Caco-2 (cell line): ENCODE measurements around the gene LSMEM2. TPM values are rescaled to one million over a fixed set of nuclear protein-coding genes. Genes with fewer than 3 reads are reported as not detected.
A peak's percentile ranks its signal among the peaks of the same experiment; 100 is the strongest.

ENCODE experiments used
- BruUV-seq: library from RNA; stranded (reverse); fragments of 400-500 nt; replicated peaks from 2 replicates; lab custom pipeline; 2021; lab: Mats Ljungman, UMichigan
- CTCF ChIA-PET: fragments of 300-600 bp; sonication (Branson Sonifier 250); formaldehyde crosslinking; loops from one replicate; lab custom pipeline; 2022; ENCODE audit warnings: antibody characterized with exemption; lab: Charles Lee
- POLR2A ChIA-PET: fragments of 300-600 bp; sonication (Branson Sonifier 250); formaldehyde crosslinking; loops from one replicate; lab custom pipeline; 2022; ENCODE audit warnings: antibody characterized with exemption; lab: Charles Lee
- DNase-seq, 2 experiments: peaks; one replicate each; pipeline versions ENCODE4 v3.0.0 to v3.0.0-alpha.2; 2020 to 2022
- H3K27me3 ChIP-seq: replicated peaks from 2 replicates; pipeline ENCODE4 v1.6.0; 2011; ENCODE audit warnings: low read length; ENCODE audit not compliant: control insufficient read depth, insufficient read depth
- H3K36me3 ChIP-seq: 2 replicates; pipeline ENCODE4 v1.5.1; 2011; ENCODE audit warnings: low read length; ENCODE audit not compliant: control insufficient read depth, insufficient read depth
- H3K4me1 ChIP-seq: fragments of 250-450 bp; sonication (Bioruptor Pico); 2 replicates; pipeline ENCODE4 v1.5.1; 2020; ENCODE audit warnings: mild to moderate bottlenecking
- H3K4me3 ChIP-seq: 2 replicates; pipeline ENCODE4 v1.5.1; 2011; ENCODE audit warnings: low read depth, mild to moderate bottlenecking, control low read depth, low read length
- H3K9me3 ChIP-seq: fragments of 250-450 bp; sonication (Bioruptor Pico); 2 replicates; pipeline ENCODE4 v1.5.1; 2020; ENCODE audit warnings: mild to moderate bottlenecking, moderate library complexity
- H3K27ac Mint-ChIP-seq: one replicate; pipeline ENCODE4 v1.8.0; 2022; ENCODE audit warnings: mixed read lengths; ENCODE audit not compliant: unreplicated experiment
- H3K27me3 Mint-ChIP-seq: one replicate; pipeline ENCODE4 v1.8.0; 2022; ENCODE audit warnings: mixed read lengths; ENCODE audit not compliant: insufficient read depth, unreplicated experiment
- H3K36me3 Mint-ChIP-seq: one replicate; pipeline ENCODE4 v1.8.0; 2022; ENCODE audit warnings: mild to moderate bottlenecking, mixed read lengths; ENCODE audit not compliant: insufficient read depth, unreplicated experiment
- H3K4me1 Mint-ChIP-seq: one replicate; pipeline ENCODE4 v1.8.0; 2022; ENCODE audit warnings: low read depth, mixed read lengths; ENCODE audit not compliant: unreplicated experiment
- H3K4me3 Mint-ChIP-seq: one replicate; pipeline ENCODE4 v1.8.0; 2022; ENCODE audit warnings: mild to moderate bottlenecking, moderate library complexity, mixed read lengths; ENCODE audit not compliant: unreplicated experiment
- H3K9me3 Mint-ChIP-seq: one replicate; pipeline ENCODE4 v1.8.0; 2022; ENCODE audit warnings: mixed read lengths; ENCODE audit not compliant: unreplicated experiment
- CTCF ChIP-seq, 2 experiments: fragments of 200-600 bp in 1 of 2; IDR thresholded peaks; 1 replicate in 1 of 2; 2 replicates in 1 of 2; pipeline versions ENCODE4 v1.5.1 to v1.8.0; 2011 to 2022; ENCODE audit warnings: antibody characterized with exemption in 1 of 2, control low read depth in 1 of 2, inconsistent platforms in 1 of 2, low read depth in 1 of 2, low read length in 1 of 2, mild to moderate bottlenecking in 1 of 2, moderate library complexity in 1 of 2; ENCODE audit not compliant: insufficient read depth in 1 of 2, severe bottlenecking in 1 of 2, unreplicated experiment in 1 of 2
- intact Hi-C: fragments of 100-400 bp; cut with micrococcal nuclease; formaldehyde crosslinking; loops from one replicate; pipeline ENCODE4 v1.10.0; 2022; ENCODE audit not compliant: unreplicated experiment
- total RNA-seq: library from RNA; stranded (reverse); gene quantifications from 2 replicates; pipeline ENCODE4 v1.2.3, GENCODE V29; 2022

LSMEM2 gene
- total RNA-seq, 1 experiment from 2014 or later = not detected

- no TSS peak for BruUV-seq
- no peaks in the 10 kb centered on the region for H3K27me3 Mint-ChIP-seq
- peaks cover 7% of the 10 kb centered on the region for H3K36me3 ChIP-seq
- H3K4me3 ChIP-seq = no peak overlapping the region
- no peaks in the 10 kb centered on the region for H3K27me3 ChIP-seq
- no peak overlapping the region for H3K27ac Mint-ChIP-seq
- no peaks in the 10 kb centered on the region for H3K9me3 Mint-ChIP-seq
- H3K9me3 ChIP-seq = no peaks in the 10 kb centered on the region
- H3K4me1 Mint-ChIP-seq = peaks cover 16% of the 10 kb centered on the region
- no peak for TF ChIP-seq CTCF (IDR thresholded peaks at IDR 0.05; ENCODE audit: insufficient read depth in 1 of 2, low read depth in 1 of 2, low read length in 1 of 2, severe bottlenecking in 1 of 2, unreplicated experiment in 1 of 2)
- intact Hi-C loops = no loop called here
- peaks cover 34% of the 10 kb centered on the region for H3K36me3 Mint-ChIP-seq
- POLR2A ChIA-PET = interaction anchor here (0.6 kb wide), 1 partner anchor 202 kb away, joined by 6 read pairs; no protein-coding TSS in a partner anchor
- CTCF ChIA-PET = interaction anchor here (0.6 kb wide), 1 partner anchor 25 kb away, joined by 5 read pairs; no protein-coding TSS in a partner anchor
- H3K4me3 Mint-ChIP-seq = no peak overlapping the region
- H3K4me1 ChIP-seq = peaks cover 7% of the 10 kb centered on the region
- no peak for DNase-seq
Measured at GRCh38 chr3:50289130-50289529, 10.2 kb downstream of the LSMEM2 start.

- peaks cover 7% of the 10 kb centered on the region for H3K36me3 ChIP-seq
- H3K27ac Mint-ChIP-seq = no peak overlapping the region
- POLR2A ChIA-PET = no interaction called here
- no peaks in the 10 kb centered on the region for H3K9me3 ChIP-seq
- no TSS peak for BruUV-seq
- intact Hi-C loops = no loop called here
- no peak overlapping the region for H3K4me3 ChIP-seq
- H3K27me3 Mint-ChIP-seq = no peaks in the 10 kb centered on the region
- no peak for TF ChIP-seq CTCF (IDR thresholded peaks at IDR 0.05; ENCODE audit: insufficient read depth in 1 of 2, low read depth in 1 of 2, low read length in 1 of 2, severe bottlenecking in 1 of 2, unreplicated experiment in 1 of 2)
- CTCF ChIA-PET = no interaction called here
- H3K4me1 ChIP-seq = peaks cover 7% of the 10 kb centered on the region
- peaks cover 34% of the 10 kb centered on the region for H3K36me3 Mint-ChIP-seq
- H3K27me3 ChIP-seq = no peaks in the 10 kb centered on the region
- peaks cover 16% of the 10 kb centered on the region for H3K4me1 Mint-ChIP-seq
- no peak overlapping the region for H3K4me3 Mint-ChIP-seq
- H3K9me3 Mint-ChIP-seq = no peaks in the 10 kb centered on the region
- DNase-seq = no peak
Measured at GRCh38 chr3:50290161-50290641, 11.3 kb downstream of the LSMEM2 start.

GRCh38 chr3:50292159-50293078, 13.5 kb downstream of the LSMEM2 start, which contains the start of gene IFRD2:
IFRD2 (minus strand) TSS chr3:50292429; CDS start chr3:50292274, 155 bp downstream.
- H3K27ac Mint-ChIP-seq = peak within 1 kb of the TSS; percentile 98
- intact Hi-C loops = no loop called here
- H3K4me3 ChIP-seq = peak within 1 kb of the TSS; percentile 78
- ChIA-PET CTCF (interaction anchor here (0.7 to 1.5 kb wide), 5 partner anchors 13 to 57 kb away, joined by 3 to 5 read pairs (median 4); partner anchors contain the start of gene GNAI2), POLR2A (interaction anchor here (0.5 to 1.8 kb wide), 9 partner anchors 9 to 1218 kb away, joined by 3 to 11 read pairs (median 3); partner anchors contain the start of genes CYB561D2, NPRL2 and TUSC2)
- H3K9me3 ChIP-seq = no peaks in the 10 kb centered on the region
- no peak for TF ChIP-seq CTCF (IDR thresholded peaks at IDR 0.05; ENCODE audit: insufficient read depth in 1 of 2, low read depth in 1 of 2, low read length in 1 of 2, severe bottlenecking in 1 of 2, unreplicated experiment in 1 of 2)
- H3K36me3 Mint-ChIP-seq = peaks cover 34% of the 10 kb centered on the region
- H3K4me3 Mint-ChIP-seq = peak within 1 kb of the TSS; percentile 85
- H3K27me3 ChIP-seq = no peaks in the 10 kb centered on the region
- no peaks in the 10 kb centered on the region for H3K27me3 Mint-ChIP-seq
- DNase-seq = peak; percentile 96 to 98
- peaks cover 7% of the 10 kb centered on the region for H3K36me3 ChIP-seq
- TSS peak; percentile 84 for BruUV-seq
- H3K4me1 Mint-ChIP-seq = peaks cover 16% of the 10 kb centered on the region
- H3K4me1 ChIP-seq = peaks cover 7% of the 10 kb centered on the region
- no peaks in the 10 kb centered on the region for H3K9me3 Mint-ChIP-seq
